ENCODE results near the gene HDDC3.
A peak's percentile ranks its signal among the peaks of the same experiment; 100 is the strongest.
"Not testable (repeated sequence)": the region's sequence is repeated elsewhere in the genome, so short reads cannot be mapped to it uniquely, and the experiment has no call there.

The HDDC3 gene

GRCh38 chr15:90929246-90930019, 2.9 kb downstream of the HDDC3 start:
- peak overlapping the region; percentile 93 for H3K9ac ChIP-seq (ENCODE audit: low read length)
- WGBS: 96% methylated on average over 19 of the region's 21 CpGs

GRCh38 chr15:90928106-90928505, 4.2 kb downstream of the HDDC3 start:
- H2BK15ac ChIP-seq (ENCODE audit: low read depth, poor library complexity, severe bottlenecking); H2BK5ac ChIP-seq (ENCODE audit: low read depth, low read length, poor library complexity, severe bottlenecking); H3K14ac ChIP-seq (ENCODE audit: low read length in 2 of 2); H3K36me3 ChIP-seq (ENCODE audit: control insufficient read depth in 1 of 2, insufficient read depth in 2 of 2, low read depth in 1 of 2, low read length in 2 of 2); H3K27me3 ChIP-seq (ENCODE audit: control insufficient read depth in 1 of 2, insufficient read depth in 1 of 2, low read length in 2 of 2); H3K4me2 ChIP-seq (ENCODE audit: low read length, poor library complexity, severe bottlenecking); H3K4me3 ChIP-seq (ENCODE audit: insufficient read depth in 1 of 2, low read depth in 1 of 2, low read length in 2 of 2); H3K9me3 ChIP-seq (ENCODE audit: control insufficient read depth, low read length); H3K18ac ChIP-seq (ENCODE audit: low read depth in 1 of 2, low read length in 2 of 2); H3K4ac ChIP-seq (ENCODE audit: low read depth in 1 of 2, low read length in 2 of 2); H2BK12ac ChIP-seq (ENCODE audit: low read length in 2 of 2); H3K79me1 ChIP-seq (replicated peaks; ENCODE audit: low read length, poor library complexity, severe bottlenecking); H2AFZ ChIP-seq (ENCODE audit: low read depth, low read length); H4K8ac ChIP-seq (ENCODE audit: low read length); H2BK120ac ChIP-seq (ENCODE audit: low read depth, low read length); H3K23ac ChIP-seq (ENCODE audit: low read length in 2 of 2); H3K9ac ChIP-seq (ENCODE audit: low read length); H3K27ac ChIP-seq (ENCODE audit: low read length, poor library complexity, severe bottlenecking); DNase-seq; H3K4me1 ChIP-seq (ENCODE audit: control insufficient read depth, insufficient read depth, low read depth, low read length); H4K91ac ChIP-seq (ENCODE audit: low read length); H2AK5ac ChIP-seq (ENCODE audit: low read length, severe bottlenecking): not testable (repeated sequence)
- 98% methylated on average over 6 of the region's 7 CpGs for WGBS

More at GRCh38 chr15:90929246-90930019, 2.9 kb downstream of the HDDC3 start:
- Histone ChIP-seq H2BK12ac (ENCODE audit: low read length in 2 of 2) (no peak overlapping the region), H4K91ac (ENCODE audit: low read length) (no peak overlapping the region), H3K9me3 (ENCODE audit: control insufficient read depth, low read length) (no peaks in the 10 kb centered on the region), H3K27me3 (ENCODE audit: control insufficient read depth in 1 of 2, insufficient read depth in 1 of 2, low read length in 2 of 2) (no peaks in the 10 kb centered on the region), H3K18ac (ENCODE audit: low read depth in 1 of 2, low read length in 2 of 2) (no peak overlapping the region), H2BK15ac (ENCODE audit: low read depth, poor library complexity, severe bottlenecking) (no peak overlapping the region), H3K4me2 (ENCODE audit: low read length, poor library complexity, severe bottlenecking) (no peak overlapping the region), H3K27ac (ENCODE audit: low read length, poor library complexity, severe bottlenecking) (no peak overlapping the region), H3K4me1 (ENCODE audit: control insufficient read depth, insufficient read depth, low read depth, low read length) (peaks cover 6% of the 10 kb centered on the region), H3K4me3 (ENCODE audit: insufficient read depth in 1 of 2, low read depth in 1 of 2, low read length in 2 of 2) (peak overlapping the region in 1 of 2 experiments; percentile 90), H2AK5ac (ENCODE audit: low read length, severe bottlenecking) (no peak overlapping the region), H3K23ac (ENCODE audit: low read length in 2 of 2) (no peak overlapping the region), H3K79me1 (replicated peaks; ENCODE audit: low read length, poor library complexity, severe bottlenecking) (peaks cover 5% of the 10 kb centered on the region), H2BK120ac (ENCODE audit: low read depth, low read length) (no peak overlapping the region), H2BK5ac (ENCODE audit: low read depth, low read length, poor library complexity, severe bottlenecking) (no peak overlapping the region), H4K8ac (ENCODE audit: low read length) (no peak overlapping the region), H3K14ac (ENCODE audit: low read length in 2 of 2) (no peak overlapping the region), H2AFZ (ENCODE audit: low read depth, low read length) (no peak overlapping the region), H3K36me3 (ENCODE audit: control insufficient read depth in 1 of 2, insufficient read depth in 2 of 2, low read depth in 1 of 2, low read length in 2 of 2) (peaks cover 0 to 4% of the 10 kb centered on the region in 2 experiments), H3K4ac (ENCODE audit: low read depth in 1 of 2, low read length in 2 of 2) (no peak overlapping the region)
- no peak for DNase-seq

- H3K4me3 ChIP-seq (ENCODE audit: insufficient read depth in 1 of 2, low read depth in 1 of 2, low read length in 2 of 2); H3K23ac ChIP-seq (ENCODE audit: low read length in 2 of 2); H2AFZ ChIP-seq (ENCODE audit: low read depth, low read length); H2BK15ac ChIP-seq (ENCODE audit: low read depth, poor library complexity, severe bottlenecking); H3K4me1 ChIP-seq (ENCODE audit: control insufficient read depth, insufficient read depth, low read depth, low read length); H3K27ac ChIP-seq (ENCODE audit: low read length, poor library complexity, severe bottlenecking); H3K79me1 ChIP-seq (replicated peaks; ENCODE audit: low read length, poor library complexity, severe bottlenecking); H3K36me3 ChIP-seq (ENCODE audit: control insufficient read depth in 1 of 2, insufficient read depth in 2 of 2, low read depth in 1 of 2, low read length in 2 of 2); H2BK120ac ChIP-seq (ENCODE audit: low read depth, low read length); H4K8ac ChIP-seq (ENCODE audit: low read length); H3K9me3 ChIP-seq (ENCODE audit: control insufficient read depth, low read length); H3K27me3 ChIP-seq (ENCODE audit: control insufficient read depth in 1 of 2, insufficient read depth in 1 of 2, low read length in 2 of 2); H4K91ac ChIP-seq (ENCODE audit: low read length); H3K4me2 ChIP-seq (ENCODE audit: low read length, poor library complexity, severe bottlenecking); H2BK5ac ChIP-seq (ENCODE audit: low read depth, low read length, poor library complexity, severe bottlenecking); H3K14ac ChIP-seq (ENCODE audit: low read length in 2 of 2); H2AK5ac ChIP-seq (ENCODE audit: low read length, severe bottlenecking); H2BK12ac ChIP-seq (ENCODE audit: low read length in 2 of 2); DNase-seq; H3K9ac ChIP-seq (ENCODE audit: low read length); H3K4ac ChIP-seq (ENCODE audit: low read depth in 1 of 2, low read length in 2 of 2); H3K18ac ChIP-seq (ENCODE audit: low read depth in 1 of 2, low read length in 2 of 2): not testable (repeated sequence)
- WGBS: 93% methylated on average over 10 of the region's 10 CpGs
Measured at GRCh38 chr15:90926766-90927165, 5.6 kb downstream of the HDDC3 start.

GRCh38 chr15:90924375-90924774, 8.0 kb downstream of the HDDC3 start:
- no peak overlapping the region for H2BK120ac ChIP-seq (ENCODE audit: low read depth, low read length)
- H2AFZ ChIP-seq (ENCODE audit: low read depth, low read length): no peak overlapping the region
- no peak overlapping the region for H4K91ac ChIP-seq (ENCODE audit: low read length)
- no peaks in the 10 kb centered on the region for H3K4me1 ChIP-seq (ENCODE audit: control insufficient read depth, insufficient read depth, low read depth, low read length)
- H3K4ac ChIP-seq (ENCODE audit: low read depth in 1 of 2, low read length in 2 of 2): no peak overlapping the region
- peaks cover 13 to 20% of the 10 kb centered on the region in 2 experiments for H3K36me3 ChIP-seq (ENCODE audit: control insufficient read depth in 1 of 2, insufficient read depth in 2 of 2, low read depth in 1 of 2, low read length in 2 of 2)
- no peak overlapping the region for H2BK15ac ChIP-seq (ENCODE audit: low read depth, poor library complexity, severe bottlenecking)
- no peak overlapping the region for H3K27ac ChIP-seq (ENCODE audit: low read length, poor library complexity, severe bottlenecking)
- 92% methylated on average over 4 of the region's 5 CpGs for WGBS
- H3K9ac ChIP-seq (ENCODE audit: low read length): no peak overlapping the region
- no peaks in the 10 kb centered on the region for H3K27me3 ChIP-seq (ENCODE audit: control insufficient read depth in 1 of 2, insufficient read depth in 1 of 2, low read length in 2 of 2)
- H4K8ac ChIP-seq (ENCODE audit: low read length): no peak overlapping the region
- no peak overlapping the region for H3K23ac ChIP-seq (ENCODE audit: low read length in 2 of 2)
- no peak overlapping the region for H2AK5ac ChIP-seq (ENCODE audit: low read length, severe bottlenecking)
- no peak for DNase-seq
- H3K14ac ChIP-seq (ENCODE audit: low read length in 2 of 2): no peak overlapping the region
- no peak overlapping the region for H2BK5ac ChIP-seq (ENCODE audit: low read depth, low read length, poor library complexity, severe bottlenecking)
- no peaks in the 10 kb centered on the region for H3K79me1 ChIP-seq (replicated peaks; ENCODE audit: low read length, poor library complexity, severe bottlenecking)
- H3K4me3 ChIP-seq (ENCODE audit: insufficient read depth in 1 of 2, low read depth in 1 of 2, low read length in 2 of 2): no peak overlapping the region
- no peaks in the 10 kb centered on the region for H3K9me3 ChIP-seq (ENCODE audit: control insufficient read depth, low read length)
- H3K18ac ChIP-seq (ENCODE audit: low read depth in 1 of 2, low read length in 2 of 2): no peak overlapping the region
- H3K4me2 ChIP-seq (ENCODE audit: low read length, poor library complexity, severe bottlenecking): no peak overlapping the region
- no peak overlapping the region for H2BK12ac ChIP-seq (ENCODE audit: low read length in 2 of 2)

Measured in mesenchymal stem cell (in vitro differentiated cells and primary cell).